Neuron (in vitro differentiated cells): ENCODE results near the gene ARHGEF17.

Experiments used
- H2AFZ ChIP-seq: one replicate; pipeline ENCODE4 v1.6.1; 2013; ENCODE audit warnings: low read depth, mild to moderate bottlenecking, inconsistent platforms, low read length, moderate library complexity
- H3K27me3 ChIP-seq: one replicate; pipeline ENCODE4 v1.6.1; 2013; ENCODE audit warnings: low read length; ENCODE audit not compliant: insufficient read depth
- H3K36me3 ChIP-seq: one replicate; pipeline ENCODE4 v1.6.1; 2013; ENCODE audit warnings: low read length; ENCODE audit not compliant: insufficient read depth
- H3K4me1 ChIP-seq: one replicate; pipeline ENCODE4 v1.6.1; 2013; ENCODE audit warnings: low read length; ENCODE audit not compliant: insufficient read depth
- H3K4me3 ChIP-seq: 2 replicates; pipeline ENCODE4 v1.5.1; 2013; ENCODE audit warnings: mild to moderate bottlenecking, low read length, moderate library complexity
- H3K9me3 ChIP-seq: one replicate; pipeline ENCODE4 v1.6.1; 2013; ENCODE audit warnings: low read length

The ARHGEF17 gene

DNA sequence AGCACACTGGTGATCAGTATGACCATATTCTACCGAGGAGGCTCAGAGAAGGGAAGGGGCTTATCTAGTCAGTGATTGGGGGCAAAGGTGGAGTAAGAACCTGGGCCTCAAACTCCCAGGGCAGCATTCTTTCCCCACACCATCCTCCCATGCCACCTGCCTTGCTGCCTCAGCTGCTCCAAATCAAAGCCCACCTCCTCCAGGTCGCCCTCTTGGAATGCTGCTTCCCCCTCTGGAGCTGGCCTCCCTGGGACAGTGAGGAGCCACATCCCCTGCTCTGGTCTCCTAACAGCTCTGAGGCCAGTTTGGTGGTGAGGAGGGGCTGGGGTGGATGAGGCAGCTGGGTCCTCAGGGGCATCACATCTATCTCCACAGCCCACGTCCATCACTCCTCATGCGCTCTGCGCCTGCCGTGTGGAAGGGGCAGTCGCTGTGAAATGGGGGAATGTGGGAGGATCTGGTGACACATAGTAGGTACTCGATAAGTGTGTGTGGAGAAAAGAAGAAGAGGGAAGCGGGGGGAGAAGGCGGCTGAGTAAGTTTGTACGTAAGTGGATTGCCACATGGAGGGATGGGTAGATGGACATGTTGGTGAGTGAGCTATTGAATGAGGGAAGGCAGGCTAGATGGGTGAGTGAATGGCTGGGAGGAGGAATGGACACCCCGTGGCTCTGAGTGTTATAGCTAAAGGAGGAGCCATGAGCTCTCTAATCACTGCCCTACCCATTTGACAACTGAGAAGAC, 16.1 kb upstream of the ARHGEF17 start:
- no peaks in the 10 kb centered on the region for H3K36me3 ChIP-seq
- no peak overlapping the region for H2AFZ ChIP-seq
- no peaks in the 10 kb centered on the region for H3K27me3 ChIP-seq
- H3K4me1 ChIP-seq: peaks cover 9% of the 10 kb centered on the region
- no peaks in the 10 kb centered on the region for H3K9me3 ChIP-seq
- H3K4me3 ChIP-seq: no peak overlapping the region

GRCh38 chr11:73292525-73292894, 15.6 kb upstream of the ARHGEF17 start:
- H3K4me3 ChIP-seq: no peak overlapping the region
- H2AFZ ChIP-seq: no peak overlapping the region
- no peaks in the 10 kb centered on the region for H3K36me3 ChIP-seq
- no peaks in the 10 kb centered on the region for H3K9me3 ChIP-seq
- peaks cover 9% of the 10 kb centered on the region for H3K4me1 ChIP-seq
- H3K27me3 ChIP-seq: no peaks in the 10 kb centered on the region

GRCh38 chr11:73293356-73293936, 14.6 kb upstream of the ARHGEF17 start:
- no peak overlapping the region for H3K4me3 ChIP-seq
- H2AFZ ChIP-seq: no peak overlapping the region
- H3K9me3 ChIP-seq: no peaks in the 10 kb centered on the region
- H3K27me3 ChIP-seq: no peaks in the 10 kb centered on the region
- H3K4me1 ChIP-seq: peaks cover 9% of the 10 kb centered on the region
- H3K36me3 ChIP-seq: no peaks in the 10 kb centered on the region

DNA sequence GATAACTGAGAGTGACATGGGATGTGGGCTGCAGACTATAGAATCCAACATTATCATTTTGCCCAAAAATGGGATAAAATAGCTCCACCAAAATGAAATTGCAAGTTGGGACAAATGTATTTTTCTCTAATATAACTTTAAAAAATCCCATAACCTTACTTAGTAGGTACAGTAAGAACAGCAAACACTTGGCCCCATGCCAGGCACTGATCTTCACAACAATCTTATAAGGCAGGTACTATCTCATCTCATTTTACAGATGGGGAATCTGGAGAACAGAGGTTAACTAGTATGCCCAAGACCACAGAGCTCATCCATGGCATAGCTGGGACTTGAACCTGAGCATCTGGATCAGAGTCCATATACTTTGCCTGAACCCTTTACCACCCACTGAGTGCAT, 13.5 kb upstream of the ARHGEF17 start:
- Histone ChIP-seq H3K4me1 (peaks cover 3% of the 10 kb centered on the region), H3K36me3 (no peaks in the 10 kb centered on the region), H3K27me3 (no peaks in the 10 kb centered on the region), H3K9me3 (no peaks in the 10 kb centered on the region), H3K4me3 (no peak overlapping the region), H2AFZ (no peak overlapping the region)

- no peaks in the 10 kb centered on the region for H3K27me3 ChIP-seq
- no peaks in the 10 kb centered on the region for H3K9me3 ChIP-seq
- H3K4me1 ChIP-seq: peaks cover 3% of the 10 kb centered on the region
- H2AFZ ChIP-seq: no peak overlapping the region
- H3K36me3 ChIP-seq: no peaks in the 10 kb centered on the region
- no peak overlapping the region for H3K4me3 ChIP-seq
These were observed 12.7 kb upstream of the ARHGEF17 start for GRCh38 chr11:73295241-73295995.

DNA sequence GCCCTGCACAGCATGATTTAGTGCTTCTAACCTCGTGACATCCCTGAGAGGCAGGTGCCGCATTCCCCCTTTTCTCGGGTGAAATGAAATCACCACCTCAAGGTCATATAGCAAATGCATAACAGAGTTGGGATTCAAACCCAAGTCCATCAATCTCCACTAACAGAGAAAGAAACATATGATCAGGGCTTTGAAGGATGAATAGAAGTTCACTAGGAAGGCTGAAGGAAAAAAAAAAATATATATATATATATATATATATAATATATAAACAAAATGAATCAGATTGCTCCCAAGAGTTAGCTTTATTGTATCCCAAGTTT, 12.1 kb upstream of the ARHGEF17 start:
- no peaks in the 10 kb centered on the region for H3K9me3 ChIP-seq
- no peak overlapping the region for H3K4me3 ChIP-seq
- no peaks in the 10 kb centered on the region for H3K36me3 ChIP-seq
- H3K4me1 ChIP-seq: peaks cover 3% of the 10 kb centered on the region
- no peaks in the 10 kb centered on the region for H3K27me3 ChIP-seq
- H2AFZ ChIP-seq: no peak overlapping the region

- Histone ChIP-seq H3K9me3 (no peaks in the 10 kb centered on the region), H3K4me3 (no peak overlapping the region), H2AFZ (no peak overlapping the region)
These were observed 11.4 kb upstream of the ARHGEF17 start for GRCh38 chr11:73296501-73297230.

GRCh38 chr11:73297231-73297590, 10.9 kb upstream of the ARHGEF17 start:
- Histone ChIP-seq H2AFZ (no peak overlapping the region), H3K36me3 (no peaks in the 10 kb centered on the region), H3K9me3 (no peaks in the 10 kb centered on the region), H3K27me3 (no peaks in the 10 kb centered on the region), H3K4me3 (no peak overlapping the region), H3K4me1 (peaks cover 1% of the 10 kb centered on the region)

More at GRCh38 chr11:73296501-73297230, 11.4 kb upstream of the ARHGEF17 start:
- Histone ChIP-seq H3K27me3 (no peaks in the 10 kb centered on the region), H3K4me1 (peaks cover 3% of the 10 kb centered on the region), H3K36me3 (no peaks in the 10 kb centered on the region)

- Histone ChIP-seq H3K27me3 (no peaks in the 10 kb centered on the region), H3K4me1 (no peaks in the 10 kb centered on the region), H3K36me3 (no peaks in the 10 kb centered on the region), H2AFZ (no peak overlapping the region), H3K4me3 (no peak overlapping the region), H3K9me3 (no peaks in the 10 kb centered on the region)
These were observed 10.4 kb upstream of the ARHGEF17 start for GRCh38 chr11:73297702-73298101.

DNA sequence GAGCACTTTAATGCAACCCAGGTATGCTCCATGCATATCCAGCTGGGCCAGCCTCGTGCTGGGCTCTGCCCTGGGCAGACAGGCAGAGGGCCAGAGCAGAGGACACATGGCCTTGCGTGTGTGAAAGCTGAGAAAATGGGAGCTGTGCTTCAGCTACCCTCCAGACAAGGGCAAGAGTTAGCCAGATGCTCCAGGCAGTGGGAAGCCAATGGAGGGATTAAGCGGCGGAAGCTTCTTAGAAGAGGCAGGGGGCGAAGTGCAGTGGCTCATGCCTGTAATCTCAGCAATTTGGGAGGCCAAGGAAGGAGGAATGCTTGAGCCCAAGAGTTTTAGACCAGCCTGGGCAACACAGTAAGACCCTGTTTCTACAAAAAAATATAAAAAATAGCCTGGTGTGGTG, 9.8 kb upstream of the ARHGEF17 start:
- Histone ChIP-seq H2AFZ (no peak overlapping the region), H3K4me3 (no peak overlapping the region), H3K27me3 (no peaks in the 10 kb centered on the region), H3K36me3 (no peaks in the 10 kb centered on the region), H3K4me1 (no peaks in the 10 kb centered on the region), H3K9me3 (no peaks in the 10 kb centered on the region)

DNA sequence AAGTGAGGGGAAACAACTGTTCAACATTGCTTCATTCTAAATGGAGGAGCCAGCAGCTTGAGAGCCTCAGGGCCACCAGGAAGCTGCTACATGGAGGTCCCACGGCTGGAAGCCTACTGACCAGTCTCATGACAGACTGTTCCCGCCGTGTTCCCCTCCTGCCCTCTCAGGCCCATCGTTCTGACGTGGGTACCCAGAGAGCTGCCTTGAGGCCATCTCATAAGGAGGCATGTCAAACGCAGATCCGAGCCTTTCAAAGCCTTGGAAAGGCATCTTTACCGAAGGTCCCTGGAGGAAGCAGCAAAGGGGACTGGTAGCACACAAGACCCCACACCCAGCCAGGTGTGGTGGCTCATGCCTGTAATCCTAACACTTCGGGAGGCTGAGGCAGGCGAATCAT, 8.3 kb upstream of the ARHGEF17 start:
- no peak overlapping the region for H3K4me3 ChIP-seq
- no peak overlapping the region for H2AFZ ChIP-seq
- H3K36me3 ChIP-seq: no peaks in the 10 kb centered on the region
- H3K9me3 ChIP-seq: no peaks in the 10 kb centered on the region
- no peaks in the 10 kb centered on the region for H3K4me1 ChIP-seq
- no peaks in the 10 kb centered on the region for H3K27me3 ChIP-seq

GRCh38 chr11:73306069-73306841, 1.8 kb upstream of the ARHGEF17 start:
- H3K4me1 ChIP-seq: peaks cover 32% of the 10 kb centered on the region
- peaks cover 1% of the 10 kb centered on the region for H3K9me3 ChIP-seq
- H3K4me3 ChIP-seq: no peak overlapping the region
- no peak overlapping the region for H2AFZ ChIP-seq
- peaks cover 5% of the 10 kb centered on the region for H3K36me3 ChIP-seq
- H3K27me3 ChIP-seq: no peaks in the 10 kb centered on the region
